NOMO-1 (cell line): ENCODE measurements around the gene RNU5B-1.
"Not testable (repeated sequence)": the region's sequence is repeated elsewhere in the genome, so short reads cannot be mapped to it uniquely, and the experiment has no call there.

Experiments used
- DNase-seq, 2 experiments: peaks; one replicate each; lab custom pipeline; 2025; ENCODE audit not compliant: unreplicated experiment in 2 of 2; lab: John Stamatoyannopoulos, UW

RNU5B-1 gene

GRCh38 chr15:65339920-65340319, 35.4 kb downstream of the RNU5B-1 start:
- peak; percentile 51 to 75 for DNase-seq

- DNase-seq: no peak
Observed at GRCh38 chr15:65342493-65342892, 38.0 kb downstream of the RNU5B-1 start.

- DNase-seq: no peak
Observed at GRCh38 chr15:65343374-65343981, 39.0 kb downstream of the RNU5B-1 start.

- DNase-seq: no peak
Observed at GRCh38 chr15:65344214-65344913, 39.9 kb downstream of the RNU5B-1 start.

- DNase-seq: no peak
Observed at GRCh38 chr15:65344914-65345275, 40.4 kb downstream of the RNU5B-1 start.

GRCh38 chr15:65346856-65347598, 42.5 kb downstream of the RNU5B-1 start:
- DNase-seq: no peak

- DNase-seq: not testable (repeated sequence)
Observed at GRCh38 chr15:65347756-65348155, 43.3 kb downstream of the RNU5B-1 start.

GRCh38 chr15:65349338-65349737, 44.9 kb downstream of the RNU5B-1 start:
- DNase-seq: no peak

GRCh38 chr15:65351972-65352371, 47.5 kb downstream of the RNU5B-1 start:
- DNase-seq: not testable (repeated sequence)
